Breast epithelium (tissue), 3 donors: ENCODE data around the gene CD8A.

Source experiments
- CTCF ChIP-seq, 3 donors: fragments of 450-650 bp; IDR thresholded peaks; one replicate each; pipeline ENCODE4 v1.5.1; 2016 to 2017; ENCODE audit warnings: antibody characterized with exemption in 3 of 3, mild to moderate bottlenecking in 3 of 3, moderate library complexity in 3 of 3
- POLR2A ChIP-seq: fragments of 450-650 bp; IDR thresholded peaks from one replicate; pipeline ENCODE4 v1.6.1; 2016; ENCODE audit warnings: antibody characterized with exemption, mild to moderate bottlenecking, moderate library complexity

GRCh38 chr2:86788881-86789686 lies 1.6 kb downstream of the CD8A start:
- TF ChIP-seq CTCF (IDR thresholded peaks at IDR 0.05) (no peak), POLR2A (no peak)
